ENCODE results near the gene KCNG2. TPM values are rescaled to one million over a fixed set of nuclear protein-coding genes. Genes with fewer than 3 reads are reported as not detected.

The KCNG2 gene
- total RNA-seq, 1 experiment from 2014 or later = not detected

DNA sequence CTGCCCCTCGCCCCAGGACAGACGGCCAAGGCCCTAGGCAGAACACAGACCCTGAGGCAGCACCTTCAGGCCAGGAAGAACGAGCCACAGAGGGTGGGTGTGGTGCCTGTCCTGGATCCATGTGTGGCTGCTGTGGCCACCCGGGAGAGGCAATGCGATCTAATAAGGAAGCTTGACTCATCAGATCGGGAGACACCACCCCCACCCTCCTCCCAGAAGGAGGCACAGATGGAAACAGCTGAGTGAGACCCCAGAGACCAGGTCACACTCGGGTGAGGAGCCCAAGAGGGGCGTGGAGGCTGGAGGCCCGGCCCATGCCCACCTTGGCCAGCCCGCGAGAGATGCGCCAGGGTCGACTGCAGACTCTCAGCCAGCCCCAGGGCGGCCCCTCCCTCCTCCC lies 20.3 kb downstream of the KCNG2 start:
- no peak for DNase-seq (ENCODE audit: low spot score)

DNA sequence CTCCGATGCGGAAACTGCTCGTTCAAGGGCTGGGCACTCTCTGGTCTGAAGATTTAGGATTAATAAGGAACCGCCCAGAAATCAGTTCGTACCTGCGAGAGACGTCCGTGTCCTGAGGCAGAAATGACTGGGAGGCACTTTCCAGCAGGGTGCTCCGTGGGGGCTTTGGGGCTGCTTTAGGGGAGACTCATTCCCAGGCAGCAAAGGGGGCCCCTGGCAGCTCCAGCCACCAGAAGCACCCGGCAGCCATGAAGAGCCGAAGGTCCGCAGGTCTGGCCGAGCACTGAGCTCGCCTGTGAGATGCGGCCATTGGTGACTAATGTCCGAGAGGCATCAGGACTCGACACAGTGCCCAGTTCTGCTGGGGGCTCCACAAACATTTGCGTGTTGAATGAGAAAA lies 20.9 kb downstream of the KCNG2 start:
- no peak for DNase-seq (ENCODE audit: low spot score)

DNA sequence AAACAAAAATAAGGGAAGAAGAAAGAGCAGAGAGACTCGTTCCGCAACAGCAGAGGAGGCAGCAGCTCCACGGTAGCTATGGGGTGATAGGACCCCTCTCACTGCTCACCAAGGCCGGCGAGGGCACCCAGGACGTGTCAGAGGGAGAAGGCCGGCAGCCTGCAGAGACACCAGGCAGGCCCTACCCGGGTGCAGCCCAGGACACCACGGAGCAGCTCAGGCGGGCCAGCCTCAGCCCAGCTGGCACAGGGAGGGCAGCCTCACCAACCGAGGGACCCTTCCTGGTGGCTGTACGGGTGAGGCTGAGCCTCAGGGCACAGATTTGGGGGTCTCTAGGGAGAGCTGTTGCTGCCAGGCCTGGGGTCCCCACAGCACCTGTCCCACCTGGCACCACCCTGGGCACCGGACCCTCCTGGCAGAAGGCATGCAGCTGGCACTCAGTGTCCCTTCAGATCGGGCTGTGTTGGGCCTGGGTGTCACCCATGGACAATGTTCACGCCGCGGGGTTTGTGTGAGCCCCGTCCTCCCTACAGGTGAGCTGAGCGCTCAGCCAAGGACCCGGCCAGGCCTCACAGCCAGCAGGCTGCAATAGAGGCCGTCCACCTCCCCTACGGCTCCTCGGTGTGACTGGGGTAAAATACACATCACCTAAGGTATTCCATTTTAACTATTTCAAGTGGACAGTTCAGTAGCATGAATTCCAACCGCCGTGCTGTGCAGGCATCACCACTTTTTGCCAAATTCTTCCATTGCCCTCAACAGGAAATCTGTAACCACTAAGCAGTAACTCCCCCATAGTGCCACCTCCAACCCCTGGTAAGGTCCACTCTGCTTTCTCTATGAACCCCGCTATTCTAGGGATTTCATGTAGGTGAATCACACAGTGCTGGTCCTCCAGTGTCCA lies 21.6 kb downstream of the KCNG2 start:
- no peak for DNase-seq (ENCODE audit: low spot score)

DNA sequence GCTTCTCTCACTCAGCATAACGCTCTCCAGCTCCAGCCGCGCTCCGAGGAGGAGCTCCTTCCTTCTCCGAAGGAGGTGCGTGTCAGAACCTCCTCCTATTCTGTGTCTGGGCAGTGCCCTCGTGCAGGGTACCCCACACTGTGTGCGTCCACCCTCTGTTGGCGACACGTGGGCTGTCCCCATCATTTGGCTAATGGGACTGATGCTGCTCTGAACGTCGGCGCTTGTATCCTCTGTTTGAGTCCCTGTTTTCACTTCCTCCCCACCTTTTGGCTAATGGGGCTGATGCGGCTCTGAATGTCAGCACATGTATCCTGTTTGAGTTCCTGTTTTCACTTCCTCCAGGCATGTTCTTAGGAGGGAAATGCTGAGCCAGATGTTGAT lies 22.2 kb downstream of the KCNG2 start:
- no peak for DNase-seq (ENCODE audit: low spot score)

DNA sequence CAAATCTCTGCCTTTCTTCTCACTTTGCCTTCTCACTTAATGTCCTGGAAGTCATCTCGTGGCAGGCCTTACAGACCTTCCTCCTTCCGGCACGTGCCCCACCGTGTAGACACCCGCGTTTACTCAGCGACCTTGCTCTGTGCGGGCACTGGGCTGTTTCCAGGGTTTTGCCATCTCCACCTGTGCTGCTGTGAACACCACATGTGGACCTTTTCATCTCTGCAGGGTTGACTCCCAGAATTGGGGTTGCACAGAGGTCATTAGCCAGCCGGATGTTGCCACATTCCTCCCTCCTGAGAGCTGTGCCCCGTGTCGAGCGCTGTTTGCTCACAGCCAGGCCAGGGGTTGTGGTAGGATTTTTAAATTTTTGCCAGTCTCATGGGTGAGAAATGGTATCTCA lies 25.4 kb downstream of the KCNG2 start:
- DNase-seq (ENCODE audit: low spot score) = no peak

DNA sequence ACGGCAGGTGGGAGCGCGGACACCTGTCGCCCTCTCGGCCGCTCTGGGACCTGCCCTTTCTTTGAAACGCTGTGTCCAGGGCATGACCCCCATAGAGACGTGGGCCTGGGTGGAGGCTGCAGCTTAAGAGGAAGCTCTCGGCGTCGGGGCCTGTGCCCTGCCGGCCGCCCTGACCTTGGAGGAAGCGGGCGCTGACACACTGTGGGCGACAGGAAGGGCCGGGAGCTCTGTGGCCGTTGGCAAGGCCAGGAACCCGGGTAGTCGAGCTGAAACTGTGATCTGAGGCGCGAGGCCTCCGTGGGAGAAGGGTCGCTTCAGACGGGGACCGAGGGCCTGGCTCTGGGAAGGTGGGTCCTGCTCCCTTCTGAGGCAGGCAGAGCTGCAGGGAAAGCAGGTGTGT lies 28.2 kb downstream of the KCNG2 start:
- no peak for DNase-seq (ENCODE audit: low spot score)

DNA sequence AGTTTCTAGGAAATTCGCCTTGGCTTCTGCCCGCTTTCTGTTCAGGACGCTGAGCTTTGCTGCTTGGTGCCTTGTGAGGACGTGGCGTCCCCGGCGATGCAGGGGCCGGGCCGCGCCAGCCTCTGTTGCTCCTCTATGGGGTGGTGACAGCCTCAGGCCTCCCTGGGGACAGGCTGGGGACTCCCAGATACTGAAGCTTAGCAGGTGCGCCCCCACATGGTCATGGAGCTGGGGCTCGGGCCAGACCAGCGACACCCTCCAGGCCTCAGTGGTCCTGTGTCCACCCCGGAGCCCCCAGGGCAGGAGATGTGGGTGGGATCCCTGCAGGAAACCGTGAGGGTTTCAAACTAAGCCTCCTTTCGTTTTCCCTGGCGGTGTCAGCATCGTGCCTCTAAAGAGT lies 29.2 kb downstream of the KCNG2 start:
- no peak for DNase-seq (ENCODE audit: low spot score)

DNA sequence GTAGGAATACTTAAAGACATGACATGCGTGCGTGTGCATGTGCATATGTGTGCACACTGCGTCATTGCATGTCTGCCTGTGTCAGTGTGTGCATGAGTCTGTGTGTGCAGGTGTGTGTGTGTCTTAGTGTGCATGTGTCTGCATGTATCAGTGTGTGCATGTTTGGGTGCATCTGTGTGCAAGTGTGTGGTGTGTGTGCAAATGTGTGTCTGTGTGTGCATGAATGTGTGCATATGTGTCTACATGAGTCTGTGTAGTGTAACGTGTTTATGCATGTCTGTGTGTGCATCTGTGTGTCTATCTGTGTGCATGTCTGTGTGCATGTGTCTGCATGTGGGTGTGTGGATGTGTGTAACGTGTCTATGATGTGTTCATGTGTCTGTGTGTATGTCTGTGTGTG lies 30.5 kb downstream of the KCNG2 start:
- no peak for DNase-seq (ENCODE audit: low spot score)

DNA sequence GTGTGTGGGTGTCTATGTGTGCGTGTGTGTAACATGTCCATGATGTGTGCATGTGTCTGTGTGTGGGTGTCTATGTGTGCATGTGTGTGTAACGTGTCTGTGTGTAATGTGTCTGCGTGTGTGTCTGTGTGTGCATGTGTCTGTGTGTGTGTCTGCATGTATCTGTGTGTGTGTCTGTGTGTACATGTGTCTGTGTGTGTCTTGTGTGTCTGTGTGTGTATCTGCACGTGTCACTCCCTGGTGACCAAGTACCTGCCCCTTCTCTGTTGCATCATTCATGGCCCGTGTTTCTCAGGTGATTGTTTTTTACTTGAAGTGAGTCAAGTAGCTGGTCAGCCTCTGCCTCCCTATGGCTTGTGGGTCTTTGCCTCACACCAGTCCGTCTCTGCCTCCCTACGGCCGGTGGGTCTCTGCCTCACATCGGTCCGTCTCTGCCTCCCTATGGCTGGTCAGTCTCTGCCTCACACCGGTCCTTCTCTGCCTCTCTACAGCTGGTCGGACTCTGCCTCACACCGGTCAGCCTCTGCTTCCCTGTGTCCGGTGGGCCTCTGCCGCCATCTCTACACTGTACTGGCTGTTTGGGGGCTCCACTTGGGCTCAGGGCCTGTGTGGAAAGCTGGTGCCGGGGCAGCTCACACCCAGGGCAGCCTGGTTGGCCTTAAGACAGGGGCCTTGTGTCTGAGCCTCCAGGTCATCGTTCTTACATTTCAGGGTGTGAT lies 31.6 kb downstream of the KCNG2 start:
- DNase-seq (ENCODE audit: low spot score) = no peak

DNA sequence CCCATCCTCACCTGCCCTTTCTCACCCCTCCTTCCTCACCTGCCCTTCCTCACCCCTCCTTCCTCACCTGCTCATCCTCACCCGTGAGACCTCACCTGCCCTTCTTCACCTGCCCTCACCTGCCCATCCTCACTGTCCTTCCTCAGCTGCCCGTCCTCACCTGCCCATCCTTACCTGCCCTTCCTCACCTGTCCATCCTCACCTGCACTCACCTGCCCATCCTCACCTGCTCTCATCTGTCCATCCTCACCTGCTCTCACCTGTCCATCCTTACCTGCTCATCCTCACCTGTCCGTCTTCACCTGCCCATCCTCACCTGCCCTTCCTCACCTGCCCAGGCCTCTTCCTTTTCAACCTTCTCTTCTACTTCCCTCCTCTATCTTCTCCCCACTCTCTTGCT lies 34.4 kb downstream of the KCNG2 start:
- DNase-seq (ENCODE audit: low spot score) = no peak

DNA sequence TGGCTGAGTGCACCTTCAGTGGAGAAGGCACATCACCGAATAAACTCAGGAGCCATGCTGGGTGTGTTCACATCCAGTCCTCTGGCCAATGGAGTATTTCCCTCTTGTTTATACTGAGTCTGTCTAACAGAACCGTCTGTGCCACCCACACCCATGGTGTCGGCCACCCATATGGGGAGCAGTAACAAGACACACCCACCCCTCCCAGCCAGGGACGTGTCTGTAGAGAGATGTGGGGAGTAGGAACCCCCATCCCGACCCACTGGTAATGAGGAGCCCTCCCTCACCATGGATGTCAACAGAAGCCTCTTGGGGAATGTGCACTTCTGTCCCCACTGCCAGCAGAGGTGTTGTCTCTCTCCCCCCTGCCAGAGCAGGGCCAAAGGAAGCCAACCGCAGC lies 37.1 kb downstream of the KCNG2 start:
- no peak for DNase-seq (ENCODE audit: low spot score)

DNA sequence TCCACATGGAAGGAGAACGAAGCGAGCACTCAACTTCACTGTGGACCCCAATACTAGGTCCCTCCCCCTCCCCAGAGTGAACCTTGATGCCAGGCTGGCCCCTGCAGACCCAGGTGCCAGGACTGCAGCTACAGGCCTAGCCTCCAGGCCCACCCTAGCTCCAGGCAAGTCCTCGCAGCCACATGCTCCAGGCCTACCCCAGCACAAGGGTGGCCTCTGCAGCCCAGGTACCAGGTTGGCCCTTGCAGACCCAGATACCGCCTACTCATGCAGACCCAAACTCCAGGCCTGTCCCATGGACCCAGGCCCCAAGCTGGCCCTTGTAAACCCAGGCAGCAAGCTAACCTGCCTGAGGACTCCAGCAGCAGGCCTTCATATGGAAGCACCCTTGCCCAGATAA lies 44.2 kb downstream of the KCNG2 start:
- no peak for DNase-seq (ENCODE audit: low spot score)

DNA sequence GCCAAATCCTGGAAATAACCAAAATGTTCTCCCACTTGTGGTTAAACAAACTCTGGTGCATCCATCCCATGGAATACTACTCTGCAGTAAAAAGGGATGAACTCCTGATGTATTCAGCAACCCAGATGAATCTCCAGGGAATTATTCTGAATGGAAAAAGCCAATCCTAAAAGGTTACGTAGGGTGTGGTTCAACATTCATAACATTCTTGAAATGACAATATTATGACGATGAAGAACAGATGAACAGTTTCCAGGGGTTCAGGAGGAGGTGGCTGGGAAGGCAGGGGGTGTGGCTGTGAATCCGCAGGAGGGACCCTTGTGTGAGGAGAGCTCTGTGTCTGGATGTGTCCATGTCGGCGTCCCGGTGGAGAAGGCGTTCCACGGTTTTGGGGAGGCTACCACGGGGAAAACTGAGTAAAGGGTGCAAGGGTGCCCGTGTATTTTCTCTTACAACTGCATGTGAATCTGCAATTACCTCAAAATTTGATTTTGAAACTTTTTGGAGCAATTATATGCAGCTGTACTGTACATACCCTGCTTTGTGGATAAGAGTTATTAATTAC lies 47.3 kb downstream of the KCNG2 start:
- no peak for DNase-seq (ENCODE audit: low spot score)

DNA sequence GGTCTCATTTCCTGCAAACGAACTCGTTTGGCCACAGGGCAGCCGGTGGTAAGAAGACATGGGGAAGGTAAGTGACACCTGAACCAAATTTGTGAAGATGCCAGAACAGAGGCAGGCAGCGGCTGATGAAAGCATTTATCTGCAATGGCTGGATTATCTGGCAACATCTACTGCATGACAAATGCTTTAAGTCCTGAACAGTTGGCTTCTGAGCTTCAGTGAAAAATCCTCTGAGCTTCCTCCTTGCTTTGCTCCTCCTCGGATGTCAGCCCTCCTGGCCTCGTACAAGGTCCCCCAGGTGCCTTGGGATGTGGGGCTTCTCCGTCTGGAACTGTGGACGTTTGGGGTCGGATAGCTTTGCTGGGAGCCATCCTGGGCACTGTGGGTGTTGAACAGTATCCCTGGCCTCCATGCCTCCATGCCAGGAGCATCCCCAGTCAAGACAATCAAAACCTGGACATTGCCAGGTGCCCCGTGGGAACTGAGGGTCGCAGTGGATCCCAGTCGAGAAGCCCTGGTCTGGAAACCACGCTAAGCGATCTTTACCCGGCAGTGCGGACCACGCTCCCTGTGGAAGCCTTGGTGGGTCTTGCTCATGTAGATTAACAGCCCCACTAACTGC lies 49.3 kb downstream of the KCNG2 start:
- no peak for DNase-seq (ENCODE audit: low spot score)

DNA sequence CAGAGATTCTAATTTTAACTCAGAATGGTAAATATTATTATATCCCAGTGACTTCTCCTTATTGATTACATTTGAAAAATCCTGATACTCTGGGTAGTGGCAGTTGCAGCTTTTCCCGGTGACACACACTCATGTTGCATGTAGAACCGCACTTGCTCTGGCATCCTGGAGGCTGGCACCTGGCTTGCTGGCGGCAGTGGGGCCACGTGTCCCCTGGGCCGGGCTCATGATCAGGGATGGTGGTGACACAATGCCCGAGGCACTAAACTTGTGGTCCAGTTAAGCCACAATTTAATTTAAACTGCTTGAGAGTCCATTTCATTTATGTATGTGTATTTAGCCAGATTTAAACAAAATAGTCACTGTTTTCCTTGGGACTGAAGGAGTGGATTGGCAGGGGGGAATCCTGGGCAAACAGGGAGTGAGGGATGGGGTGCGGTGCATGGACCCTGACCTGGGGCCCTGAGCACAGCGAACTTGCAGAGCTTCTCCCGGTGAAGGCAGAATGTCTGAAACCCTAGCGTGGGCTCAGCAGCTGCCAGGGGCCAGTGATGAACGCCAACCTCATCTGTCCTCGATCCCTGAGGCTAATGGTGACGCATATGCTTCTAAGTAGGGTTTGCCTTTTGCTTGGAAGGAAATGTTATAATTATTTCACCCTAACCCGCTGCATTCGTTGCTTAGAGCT lies 50.0 kb downstream of the KCNG2 start:
- DNase-seq (ENCODE audit: low spot score) = no peak

DNA sequence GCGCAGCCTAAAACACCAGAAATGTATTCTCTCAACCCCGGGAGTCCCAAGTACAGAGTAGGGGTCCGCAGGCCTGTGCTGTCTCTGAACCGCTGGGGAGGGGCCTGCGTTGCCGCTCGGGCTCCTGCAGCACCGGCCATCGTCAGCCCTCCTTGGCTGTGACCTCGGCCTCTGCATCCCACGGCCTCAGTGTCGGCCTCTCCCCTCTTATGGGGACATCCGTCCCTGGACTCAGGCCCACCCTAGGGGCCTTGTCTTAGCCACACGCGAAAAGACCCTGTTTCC lies 50.5 kb downstream of the KCNG2 start:
- DNase-seq (ENCODE audit: low spot score) = no peak

DNA sequence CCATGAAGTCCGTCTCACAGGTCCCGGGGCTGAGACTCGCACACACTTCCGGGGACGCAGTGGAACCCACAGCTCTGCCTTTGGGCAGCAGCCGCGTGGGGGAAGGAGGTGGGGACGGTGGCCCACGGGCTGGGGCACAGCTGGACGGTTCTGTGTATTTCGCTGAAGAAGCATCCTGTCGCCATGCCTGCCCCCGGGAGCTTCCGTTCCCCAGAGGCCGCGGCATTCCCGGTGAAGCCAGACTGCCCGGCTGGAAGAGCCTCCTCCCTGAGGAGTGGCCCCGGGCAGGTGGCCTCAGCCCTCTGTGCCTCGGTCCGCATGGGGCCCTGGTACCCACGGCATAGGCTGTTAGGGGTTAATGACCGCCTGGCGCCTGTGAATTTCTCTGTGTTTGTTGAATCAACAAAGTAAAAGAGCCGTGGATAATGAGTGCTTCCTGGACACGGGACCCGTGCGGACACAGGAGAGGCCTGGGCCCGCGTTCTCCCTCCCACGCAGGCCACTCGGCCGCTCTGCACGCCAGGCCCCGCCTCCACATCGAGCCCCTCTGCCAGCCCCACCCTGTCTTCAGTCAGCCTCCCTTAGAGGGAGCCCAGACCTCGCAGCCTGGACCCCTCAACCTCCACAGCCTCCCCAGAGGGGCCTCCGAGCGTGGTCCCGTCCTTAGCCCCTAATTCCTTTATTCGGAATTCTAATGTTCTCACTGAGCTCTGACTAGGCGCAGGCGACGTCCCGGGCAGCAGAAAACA lies 51.0 kb downstream of the KCNG2 start:
- DNase-seq (ENCODE audit: low spot score) = no peak

DNA sequence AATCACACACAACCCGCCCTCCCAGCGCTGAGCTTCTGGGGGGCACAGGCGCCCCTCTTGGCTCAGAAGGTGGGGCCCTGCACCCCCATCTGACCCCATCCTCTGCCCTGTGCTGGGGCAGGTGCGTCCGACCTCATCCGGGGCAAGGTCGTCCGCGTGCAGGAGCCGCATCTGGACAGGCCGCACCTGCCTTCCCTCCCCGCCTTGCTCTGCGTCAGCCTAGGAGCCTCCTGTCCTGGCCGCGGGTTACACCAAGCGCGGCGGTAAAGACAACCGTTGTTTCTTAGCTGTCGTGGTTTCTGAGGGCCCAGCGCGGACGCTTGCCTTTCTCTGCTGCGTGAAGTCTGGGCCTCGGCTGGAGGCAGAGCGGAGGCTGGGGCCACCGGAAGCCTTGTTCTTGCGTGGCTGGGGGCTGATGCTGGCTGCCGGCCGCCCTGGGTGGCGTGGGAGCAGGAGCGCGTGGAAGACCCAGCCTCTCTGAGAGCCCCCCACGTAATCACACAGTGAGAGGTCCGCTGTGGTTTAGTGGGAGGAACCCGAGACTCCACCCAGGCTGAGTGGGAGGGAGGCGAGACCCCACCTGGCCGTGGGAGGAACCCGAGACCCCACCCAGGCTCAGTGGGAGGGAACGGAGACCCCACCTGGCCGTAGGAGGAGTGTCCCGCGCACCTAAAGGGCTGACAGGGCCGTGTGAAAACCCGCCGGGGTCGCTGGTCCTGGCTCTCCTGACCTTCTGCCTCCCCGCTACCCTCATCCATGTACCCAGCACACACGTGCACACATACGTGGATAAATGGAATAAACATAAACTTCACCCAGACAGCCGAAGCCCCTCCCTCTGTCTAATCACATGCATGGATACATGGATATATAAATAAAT lies 51.8 kb downstream of the KCNG2 start:
- DNase-seq (ENCODE audit: low spot score) = no peak

DNA sequence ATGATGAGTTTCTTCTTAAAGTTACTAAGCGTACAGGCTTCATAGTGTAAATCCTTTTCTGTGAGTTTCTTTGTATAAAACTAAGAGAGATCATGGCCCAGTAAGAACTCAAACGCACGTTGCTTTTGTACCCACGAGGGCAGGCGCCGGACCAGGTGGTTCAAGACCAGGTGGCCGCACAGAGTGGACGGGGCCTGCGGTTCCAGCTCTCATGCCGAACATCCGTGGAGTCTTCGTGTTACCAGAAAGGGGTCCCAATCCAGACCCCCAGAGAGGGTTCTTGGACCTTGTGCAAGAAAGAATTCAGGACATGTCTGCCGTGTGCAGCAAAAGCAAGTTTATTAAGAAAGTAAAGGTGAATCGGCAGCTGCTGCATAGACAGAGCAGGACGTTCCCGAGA lies 53.0 kb downstream of the KCNG2 start:
- DNase-seq (ENCODE audit: low spot score) = no peak

DNA sequence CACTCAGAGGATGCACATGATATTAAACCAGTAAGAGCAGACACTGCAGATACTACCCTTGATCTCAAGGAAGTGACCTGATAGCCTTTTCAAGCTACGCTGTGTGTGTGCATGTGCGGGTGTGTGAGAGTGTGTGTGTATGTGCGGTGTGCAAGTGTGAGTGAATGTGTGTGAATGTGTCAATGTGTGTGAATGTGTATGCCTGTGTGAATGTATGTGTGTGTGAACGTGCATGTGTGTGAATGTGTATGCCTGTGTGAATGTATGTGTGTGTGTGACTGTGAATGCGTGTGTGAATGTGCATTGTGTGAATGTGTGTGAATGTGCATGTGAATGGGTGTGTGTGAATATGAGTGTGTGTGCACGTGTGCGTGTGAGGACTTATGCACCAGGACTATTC lies 53.8 kb downstream of the KCNG2 start:
- DNase-seq (ENCODE audit: low spot score) = no peak
